ENCODE measurements around the gene NGEF.
"Not testable (repeated sequence)": the region's sequence is repeated elsewhere in the genome, so short reads cannot be mapped to it uniquely, and the experiment has no call there.

NGEF gene

GRCh38 chr2:233052517-233052916, 39.5 kb upstream of the NGEF start:
- DNase-seq, H3K36me3 Mint-ChIP-seq, H3K4me1 Mint-ChIP-seq, H3K9me3 Mint-ChIP-seq, H3K4me3 Mint-ChIP-seq, H3K27ac Mint-ChIP-seq: not testable (repeated sequence)
- CTCF ChIA-PET = interaction anchor here (0.6 to 2.9 kb wide), 6 partner anchors 11 to 243 kb away, joined by 3 to 13 read pairs (median 5); no protein-coding TSS in a partner anchor
- peaks cover 55% of the 10 kb centered on the region for H3K27me3 Mint-ChIP-seq

DNA sequence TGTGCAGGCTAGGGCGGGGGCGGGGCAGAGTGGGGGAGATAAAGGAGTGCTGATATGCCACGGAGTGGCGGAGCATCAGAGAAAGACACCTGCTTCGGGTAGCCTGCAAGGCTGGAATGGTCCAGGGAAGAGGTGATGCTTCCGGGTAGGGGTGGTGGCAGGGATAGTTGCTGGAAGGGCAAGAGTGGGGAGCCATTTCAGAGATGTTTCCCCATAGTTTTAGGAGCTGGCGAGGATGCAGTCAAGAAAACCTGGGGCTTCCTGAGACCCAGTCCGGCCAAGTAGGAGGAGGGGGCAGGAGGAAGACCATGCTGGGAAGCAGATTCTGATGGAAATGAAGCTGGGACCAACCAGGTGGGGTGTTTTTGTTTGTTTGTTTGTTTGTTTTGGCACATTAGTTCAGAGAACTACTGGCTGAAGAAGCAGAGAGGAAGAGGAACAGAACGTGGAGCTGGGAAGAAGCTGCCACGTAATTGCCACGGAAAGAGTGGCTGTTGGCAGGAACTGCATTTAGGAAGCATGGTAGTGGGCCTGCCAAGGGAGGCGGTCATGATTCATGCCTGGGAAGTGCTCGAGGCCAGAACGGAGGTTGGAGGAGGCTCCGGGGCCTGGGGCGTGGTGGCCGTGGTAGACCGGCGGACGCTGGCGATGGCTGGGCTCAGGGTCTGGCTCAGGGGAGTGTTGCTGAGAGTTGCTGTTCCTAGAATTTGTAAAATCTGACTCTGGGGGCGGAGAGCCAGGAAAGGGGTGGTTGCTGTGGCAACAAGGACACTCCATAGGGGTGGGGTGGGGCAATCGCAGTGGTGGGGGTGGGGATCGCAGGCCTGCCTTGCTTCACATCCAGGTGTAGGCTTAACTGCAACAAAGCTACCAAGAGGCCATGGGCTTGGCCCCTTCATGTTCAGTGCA, 38.4 kb upstream of the NGEF start:
- Mint-ChIP-seq H3K9me3 (no peaks in the 10 kb centered on the region), H3K4me1 (peaks cover 7% of the 10 kb centered on the region), H3K27me3 (peaks cover 60% of the 10 kb centered on the region), H3K27ac (no peak overlapping the region), H3K36me3 (no peaks in the 10 kb centered on the region), H3K4me3 (no peak overlapping the region)
- CTCF ChIA-PET = interaction anchor here (0.9 to 2.0 kb wide), 2 partner anchors 9 to 199 kb away, joined by 4 to 8 read pairs; partner anchors contain the start of gene INPP5D
- no peak for DNase-seq

DNA sequence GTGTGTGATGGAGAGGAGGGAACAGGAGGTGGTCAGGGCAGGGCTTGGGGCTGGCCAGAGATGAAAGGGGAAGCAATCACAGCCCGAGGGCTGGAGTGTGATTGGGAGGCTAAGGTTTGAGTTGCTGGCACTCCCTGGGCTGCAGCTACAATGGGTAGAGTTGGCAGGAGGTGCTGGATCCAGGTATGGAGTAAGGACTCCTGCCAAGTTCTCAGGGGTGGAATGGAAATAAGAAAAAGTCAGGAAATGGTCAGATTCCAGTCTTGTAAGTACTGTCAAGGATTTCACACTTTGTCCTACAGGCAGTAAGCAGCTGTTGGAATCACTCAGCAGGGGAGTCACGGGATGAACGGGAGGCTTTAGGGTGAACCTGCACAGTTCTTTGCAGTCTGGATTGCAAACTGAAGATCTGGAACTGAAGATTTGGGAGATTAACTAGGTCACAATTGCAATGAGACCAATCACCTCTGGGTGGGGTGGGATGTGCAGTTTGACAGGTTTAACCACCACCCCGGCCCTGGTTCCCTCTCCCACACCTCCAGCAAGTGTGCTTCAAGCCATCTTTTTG, 36.2 kb upstream of the NGEF start:
- Mint-ChIP-seq H3K27ac (no peak overlapping the region), H3K4me1 (peaks cover 6% of the 10 kb centered on the region), H3K4me3 (no peak overlapping the region), H3K36me3 (no peaks in the 10 kb centered on the region), H3K9me3 (no peaks in the 10 kb centered on the region), H3K27me3 (peaks cover 64% of the 10 kb centered on the region)
- CTCF ChIA-PET = interaction anchor here (1.3 to 2.0 kb wide), 2 partner anchors 11 to 202 kb away, joined by 3 to 8 read pairs; partner anchors contain the start of genes ATG16L1 and INPP5D
- peak; percentile 36 for DNase-seq

DNA sequence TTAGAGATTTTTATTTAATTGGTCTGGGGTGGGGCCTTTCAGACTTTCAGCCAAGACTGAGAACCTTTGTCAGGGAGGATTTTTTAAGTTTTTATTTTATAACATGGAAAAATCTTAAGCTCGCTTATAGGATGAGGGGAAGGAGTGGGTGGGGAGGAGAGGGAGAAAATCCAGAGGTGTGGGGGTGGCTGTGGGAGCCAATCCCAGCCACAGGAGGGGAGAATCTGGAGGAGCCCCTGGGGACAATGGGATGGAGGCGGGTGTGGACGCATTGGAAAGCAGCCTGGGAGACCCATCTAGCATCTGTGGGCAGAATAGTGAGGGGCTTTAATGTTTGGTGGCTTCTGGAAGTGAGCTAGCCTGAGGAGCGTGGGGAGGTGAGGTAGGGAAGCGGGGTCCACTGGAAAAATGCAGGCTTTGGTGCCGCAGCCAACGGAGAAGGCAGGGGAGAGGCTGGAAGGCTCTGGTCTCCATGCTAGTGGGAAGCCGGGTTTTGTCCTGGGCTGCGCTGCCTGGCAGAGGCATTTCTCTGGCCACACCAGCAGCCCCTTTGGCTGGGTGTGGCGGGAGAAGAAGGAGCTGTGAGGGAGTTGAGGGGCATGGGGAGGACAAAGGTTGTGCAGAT, 35.6 kb upstream of the NGEF start:
- CTCF ChIA-PET = no interaction called here
- Mint-ChIP-seq H3K4me3 (no peak overlapping the region), H3K4me1 (peaks cover under 1% of the 10 kb centered on the region), H3K27ac (no peak overlapping the region), H3K9me3 (no peaks in the 10 kb centered on the region), H3K36me3 (no peaks in the 10 kb centered on the region), H3K27me3 (peaks cover 60% of the 10 kb centered on the region)
- DNase-seq = no peak

- Mint-ChIP-seq H3K27me3 (peaks cover 56% of the 10 kb centered on the region), H3K4me3 (no peak overlapping the region), H3K27ac (no peak overlapping the region), H3K36me3 (no peaks in the 10 kb centered on the region), H3K4me1 (no peaks in the 10 kb centered on the region), H3K9me3 (no peaks in the 10 kb centered on the region)
- no peak for DNase-seq
- CTCF ChIA-PET = interaction anchor here (0.8 kb wide), 1 partner anchor 218 kb away, joined by 3 read pairs; no protein-coding TSS in a partner anchor
These were observed 34.6 kb upstream of the NGEF start for GRCh38 chr2:233047667-233048066.

DNA sequence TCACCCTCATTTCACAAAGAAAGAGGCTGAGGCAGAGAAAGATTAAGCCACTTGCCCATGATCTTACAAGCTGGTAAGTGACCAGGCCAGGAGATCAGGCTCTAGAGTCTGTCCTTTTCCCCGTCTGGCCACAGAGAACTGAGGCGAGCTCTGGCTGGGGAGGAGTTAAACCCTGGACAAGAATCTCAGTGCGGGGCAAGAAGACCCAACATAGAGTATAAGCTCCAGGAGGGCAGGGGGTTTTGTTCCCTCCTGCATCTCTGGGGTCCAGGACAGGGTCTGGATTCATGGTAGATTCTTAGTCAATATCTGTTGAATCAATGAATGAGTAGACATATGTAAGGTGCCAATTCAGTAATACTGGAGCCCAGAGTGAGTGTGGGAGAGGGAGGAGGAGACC, 34.1 kb upstream of the NGEF start:
- no peak for DNase-seq
- Mint-ChIP-seq H3K4me3 (no peak overlapping the region), H3K27me3 (peaks cover 53% of the 10 kb centered on the region), H3K4me1 (no peaks in the 10 kb centered on the region), H3K9me3 (no peaks in the 10 kb centered on the region), H3K36me3 (no peaks in the 10 kb centered on the region), H3K27ac (no peak overlapping the region)
- CTCF ChIA-PET = interaction anchor here (0.8 kb wide), 1 partner anchor 219 kb away, joined by 3 read pairs; no protein-coding TSS in a partner anchor

- Mint-ChIP-seq H3K27ac (no peak overlapping the region), H3K27me3 (peaks cover 60% of the 10 kb centered on the region), H3K4me1 (no peaks in the 10 kb centered on the region), H3K36me3 (no peaks in the 10 kb centered on the region), H3K9me3 (no peaks in the 10 kb centered on the region), H3K4me3 (no peak overlapping the region)
- DNase-seq = no peak
- CTCF ChIA-PET = interaction anchor here (2.2 kb wide), 1 partner anchor 9 kb away, joined by 16 read pairs; no protein-coding TSS in a partner anchor
These were observed 32.0 kb upstream of the NGEF start for GRCh38 chr2:233044974-233045605.

- DNase-seq = no peak
- CTCF ChIA-PET = interaction anchor here (0.9 to 1.0 kb wide), 2 partner anchors 11 kb away, joined by 3 to 6 read pairs; no protein-coding TSS in a partner anchor
- Mint-ChIP-seq H3K27ac (no peak overlapping the region), H3K27me3 (peaks cover 45% of the 10 kb centered on the region), H3K9me3 (no peaks in the 10 kb centered on the region), H3K4me1 (no peaks in the 10 kb centered on the region), H3K36me3 (no peaks in the 10 kb centered on the region), H3K4me3 (no peak overlapping the region)
These were observed 29.5 kb upstream of the NGEF start for GRCh38 chr2:233042549-233042948.

DNA sequence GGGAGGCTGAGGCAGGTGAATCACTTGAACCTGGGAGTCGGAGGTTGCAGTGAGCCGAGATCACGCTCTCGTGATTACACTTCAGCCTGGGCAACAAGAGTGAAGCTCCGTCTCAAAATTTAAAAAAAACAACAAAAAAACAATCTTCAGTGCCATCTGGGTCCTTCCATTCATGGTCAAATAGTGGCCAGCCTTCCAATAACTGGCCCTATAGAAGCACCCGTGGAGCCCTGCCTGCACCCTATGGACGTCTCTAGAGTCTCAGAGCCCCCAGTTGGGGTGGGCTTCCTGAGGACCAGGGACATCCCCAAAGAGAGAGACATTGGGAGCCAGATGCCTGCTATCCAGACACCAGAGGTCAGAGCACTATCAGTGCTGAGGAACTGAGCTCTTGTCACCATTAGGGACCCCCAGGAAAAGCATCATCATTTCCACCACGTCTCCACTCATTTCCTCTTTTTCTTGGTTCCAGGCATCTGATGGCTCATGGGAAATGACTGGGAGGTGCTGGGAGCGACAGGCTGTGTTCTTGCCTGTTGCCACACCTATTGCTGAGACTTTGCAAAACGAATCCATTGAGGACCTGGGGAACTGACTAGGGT, 28.8 kb upstream of the NGEF start:
- peaks cover 39% of the 10 kb centered on the region for H3K27me3 Mint-ChIP-seq
- CTCF ChIA-PET = interaction anchor here (1.0 kb wide), 1 partner anchor 11 kb away, joined by 6 read pairs; no protein-coding TSS in a partner anchor
- no peak overlapping the region for H3K4me3 Mint-ChIP-seq
- H3K9me3 Mint-ChIP-seq = no peaks in the 10 kb centered on the region
- DNase-seq = no peak
- no peak overlapping the region for H3K27ac Mint-ChIP-seq
- H3K4me1 Mint-ChIP-seq = no peaks in the 10 kb centered on the region
- H3K36me3 Mint-ChIP-seq = no peaks in the 10 kb centered on the region

GRCh38 chr2:233040571-233040970, 27.5 kb upstream of the NGEF start:
- Mint-ChIP-seq H3K4me3 (no peak overlapping the region), H3K27ac (no peak overlapping the region), H3K27me3 (peaks cover 35% of the 10 kb centered on the region), H3K9me3 (no peaks in the 10 kb centered on the region), H3K4me1 (no peaks in the 10 kb centered on the region), H3K36me3 (no peaks in the 10 kb centered on the region)
- no peak for DNase-seq
- CTCF ChIA-PET = no interaction called here

- no peak overlapping the region for H3K4me3 Mint-ChIP-seq
- no peaks in the 10 kb centered on the region for H3K9me3 Mint-ChIP-seq
- CTCF ChIA-PET = no interaction called here
These were observed 26.9 kb upstream of the NGEF start for GRCh38 chr2:233039846-233040530.

GRCh38 chr2:233039212-233039845, 26.3 kb upstream of the NGEF start:
- DNase-seq = no peak
- Mint-ChIP-seq H3K9me3 (no peaks in the 10 kb centered on the region), H3K27me3 (peaks cover 26% of the 10 kb centered on the region), H3K36me3 (no peaks in the 10 kb centered on the region), H3K27ac (no peak overlapping the region), H3K4me3 (no peak overlapping the region), H3K4me1 (no peaks in the 10 kb centered on the region)
- CTCF ChIA-PET = no interaction called here

More at GRCh38 chr2:233039846-233040530, 26.9 kb upstream of the NGEF start:
- Mint-ChIP-seq H3K27ac (no peak overlapping the region), H3K36me3 (no peaks in the 10 kb centered on the region), H3K27me3 (peaks cover 31% of the 10 kb centered on the region), H3K4me1 (no peaks in the 10 kb centered on the region)
- no peak for DNase-seq

GRCh38 chr2:233037078-233037477, 24.0 kb upstream of the NGEF start:
- no peaks in the 10 kb centered on the region for H3K4me1 Mint-ChIP-seq
- no peaks in the 10 kb centered on the region for H3K9me3 Mint-ChIP-seq
- no peak overlapping the region for H3K4me3 Mint-ChIP-seq
- no peaks in the 10 kb centered on the region for H3K36me3 Mint-ChIP-seq
- H3K27ac Mint-ChIP-seq = no peak overlapping the region
- CTCF ChIA-PET = no interaction called here
- H3K27me3 Mint-ChIP-seq = peaks cover 28% of the 10 kb centered on the region
- no peak for DNase-seq

Measured in activated naive CD4-positive, alpha-beta T cell treated with anti-CD3 and anti-CD28 coated beads, Interleukin-2, amount 10 ng/mL, durations not matched to agents 7 days and 5 days (primary cell).